ENCODE results near the gene GRM5.
"Not testable (repeated sequence)": the region's sequence is repeated elsewhere in the genome, so short reads cannot be mapped to it uniquely, and the experiment has no call there.

Gene GRM5

DNA sequence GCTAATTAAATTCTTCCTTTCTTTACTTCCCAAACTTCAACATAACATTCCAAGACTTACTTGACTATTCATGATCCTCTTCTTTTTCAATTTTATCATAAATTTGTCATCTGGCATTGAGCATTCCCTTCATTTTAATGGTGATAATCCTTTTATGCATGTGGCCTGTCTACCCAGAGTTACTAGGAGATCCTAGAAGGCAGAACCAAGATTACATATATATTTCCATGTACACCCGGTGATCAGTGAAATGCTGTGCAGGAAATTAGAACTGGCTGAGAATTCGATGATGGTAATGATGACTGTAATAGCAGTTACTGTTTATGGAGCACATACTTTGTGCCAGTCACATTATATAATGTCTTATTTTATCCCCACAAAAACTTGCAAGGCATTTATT is 104.2 kb downstream of the GRM5 start:
- DNase-seq, result not testable (repeated sequence)

DNA sequence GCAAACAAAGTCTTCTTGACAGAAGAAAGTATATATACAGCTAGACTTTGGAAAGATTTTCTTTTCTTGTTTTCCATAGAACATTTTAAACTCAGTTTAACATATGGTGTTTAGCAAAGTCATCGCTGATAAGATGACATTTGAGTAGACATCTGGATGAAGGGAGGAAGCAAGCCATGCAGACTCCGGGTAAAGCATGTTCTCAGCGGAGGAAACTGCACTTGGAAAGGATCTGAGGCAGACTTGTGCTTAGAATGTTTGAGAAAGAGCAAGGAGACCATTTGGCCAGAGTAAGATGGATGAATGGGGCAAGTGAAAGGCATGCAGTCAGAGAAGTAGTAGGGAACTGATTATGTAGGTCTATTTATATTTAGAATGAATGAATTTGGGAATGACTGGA is 105.9 kb downstream of the GRM5 start:
- not testable (repeated sequence) for DNase-seq

DNA sequence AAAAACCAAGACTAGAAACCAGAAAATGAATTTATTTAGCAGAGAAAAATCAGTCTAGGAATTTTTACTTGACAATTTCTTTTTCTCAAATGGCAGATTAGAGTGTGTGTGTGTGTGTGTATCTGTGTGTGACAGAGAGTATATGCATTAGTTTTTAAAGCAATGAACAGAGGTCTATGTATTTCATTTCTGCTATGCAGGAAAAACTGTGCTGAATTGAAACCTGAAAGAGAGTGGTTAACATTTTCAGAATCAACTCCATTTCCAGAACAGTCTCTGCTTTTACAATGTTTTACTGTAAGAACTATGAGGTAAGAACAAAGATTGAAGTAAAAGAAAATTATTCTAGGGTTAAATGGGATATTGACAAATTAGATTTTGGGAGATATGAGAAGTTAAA is 114.8 kb downstream of the GRM5 start:
- DNase-seq, result no peak

DNA sequence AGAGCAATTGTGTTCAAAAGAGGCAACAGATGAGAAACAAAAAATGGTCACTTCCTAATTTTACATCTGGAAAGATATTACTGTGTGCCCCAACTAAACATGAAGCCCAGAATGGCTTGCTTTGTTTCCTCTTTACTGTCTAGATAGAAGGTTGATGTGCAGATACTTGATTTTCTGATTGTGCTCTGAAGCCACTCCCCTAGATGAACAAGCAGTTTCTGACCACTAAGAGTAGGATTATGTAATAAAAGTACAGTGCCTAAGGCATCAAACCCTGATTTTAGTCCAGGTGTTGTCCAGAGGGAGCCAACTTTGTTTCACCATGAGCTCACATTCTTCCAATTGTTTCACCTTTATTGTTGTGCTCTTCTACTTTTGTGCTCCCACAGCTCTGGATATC is 116.9 kb downstream of the GRM5 start:
- not testable (repeated sequence) for DNase-seq

DNA sequence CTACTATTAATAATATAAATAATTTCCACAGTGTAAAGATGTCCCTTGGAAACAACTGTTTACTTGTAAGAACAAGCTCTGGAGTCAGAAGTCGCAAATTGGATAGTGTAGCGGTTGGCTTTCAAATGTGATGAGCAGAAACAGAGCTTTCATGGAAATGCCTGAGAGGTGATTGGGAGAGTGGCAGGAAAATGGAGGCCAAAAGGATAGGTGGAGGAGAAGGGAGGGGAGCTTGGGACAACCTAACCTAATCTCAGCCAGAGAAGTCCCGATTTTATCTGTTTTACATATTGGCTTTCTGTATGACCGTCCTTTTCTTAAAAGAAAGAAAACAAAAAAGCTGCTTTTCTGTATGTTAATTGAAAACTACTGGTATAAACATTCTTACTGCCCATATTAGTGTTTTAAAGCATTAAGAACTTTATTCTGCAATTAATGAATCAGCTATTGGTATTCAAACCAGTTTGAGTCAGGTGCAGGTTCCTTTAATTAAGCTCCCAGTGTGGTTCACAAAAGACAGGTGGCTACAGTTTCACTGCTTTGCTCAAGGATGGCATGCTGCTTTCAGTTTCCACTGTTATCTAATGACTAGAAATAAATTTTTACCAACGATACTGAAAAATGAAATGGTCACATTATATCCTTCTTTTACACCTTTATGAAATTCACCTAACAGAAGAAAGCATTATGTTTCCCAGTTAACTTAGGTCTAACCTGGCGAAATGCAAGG is 117.8 kb downstream of the GRM5 start:
- DNase-seq, result not testable (repeated sequence)

DNA sequence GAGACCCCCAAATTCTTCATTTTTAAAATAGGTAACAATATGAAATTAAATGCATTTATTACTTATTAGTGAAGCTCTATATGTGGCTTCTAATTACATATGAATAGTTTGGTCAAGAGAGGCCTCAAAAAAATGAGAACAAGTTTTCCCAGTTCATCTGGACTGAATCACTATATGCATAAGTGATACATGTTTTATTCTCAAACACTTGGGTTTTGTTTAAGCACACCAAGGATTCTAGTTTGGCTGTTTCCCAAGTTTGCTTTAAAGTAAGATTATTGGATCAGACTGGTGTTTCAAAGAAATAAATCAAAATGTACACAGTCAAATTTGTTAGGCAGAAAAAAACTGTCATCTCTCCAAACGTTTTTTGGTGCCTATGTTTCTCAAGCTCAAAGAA is 136.1 kb downstream of the GRM5 start:
- DNase-seq, result not testable (repeated sequence)

DNA sequence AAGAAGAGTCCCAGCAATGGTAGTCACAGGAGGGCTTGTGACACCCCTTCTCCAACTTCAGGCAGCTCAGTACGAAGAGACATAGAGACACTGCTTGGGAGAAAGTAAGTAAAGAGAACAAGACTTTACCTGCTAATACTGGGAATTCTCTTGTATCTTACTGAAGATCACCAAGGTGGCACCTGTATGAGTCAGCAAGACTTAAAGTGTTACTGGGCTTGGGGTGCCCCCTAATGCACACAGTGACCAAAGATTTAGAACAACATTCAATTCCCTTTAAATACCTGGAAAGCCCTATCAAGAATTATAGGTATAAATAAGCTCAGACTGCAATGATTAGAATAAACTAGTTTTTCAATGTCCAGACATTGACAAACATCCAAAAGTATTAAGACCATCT is 148.7 kb downstream of the GRM5 start:
- DNase-seq, result not testable (repeated sequence)

DNA sequence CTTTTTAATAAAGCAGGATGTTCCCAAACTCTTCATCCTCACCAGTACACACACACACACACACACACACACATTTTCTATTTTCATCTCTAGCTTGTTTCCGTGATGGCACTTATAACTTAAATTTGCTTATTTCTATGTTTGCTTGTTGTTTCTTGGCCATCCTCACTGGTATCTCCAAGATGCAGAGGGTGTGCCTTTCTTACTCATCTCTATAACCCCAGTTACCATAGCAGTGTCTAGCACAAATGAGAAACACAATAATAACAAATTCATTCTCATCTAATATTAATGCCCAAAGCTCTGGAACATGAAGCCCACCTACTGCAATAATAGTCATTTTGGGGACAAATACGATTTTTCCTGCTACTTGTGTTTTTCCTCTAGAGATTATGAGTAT is 156.3 kb downstream of the GRM5 start:
- DNase-seq, result no peak

DNA sequence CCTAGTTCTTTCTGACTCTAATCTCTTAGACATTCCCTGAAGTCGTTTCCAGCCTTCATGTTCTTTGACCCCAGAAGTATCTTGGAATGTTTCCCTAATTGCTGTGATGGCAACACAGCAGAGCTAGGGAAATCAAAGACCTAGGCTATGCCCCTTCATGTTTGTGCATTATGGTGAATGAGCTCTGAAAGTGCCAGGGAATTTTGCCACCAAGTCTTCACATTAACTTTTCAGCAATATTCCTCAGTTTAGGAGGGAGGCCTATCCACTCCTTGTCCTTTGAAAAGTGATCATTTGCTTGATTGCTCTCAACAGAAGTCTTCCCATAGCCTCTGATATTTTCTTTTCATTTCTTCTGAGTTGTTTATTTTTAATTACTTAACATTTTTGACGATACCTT is 164.3 kb downstream of the GRM5 start:
- DNase-seq, result not testable (repeated sequence)

DNA sequence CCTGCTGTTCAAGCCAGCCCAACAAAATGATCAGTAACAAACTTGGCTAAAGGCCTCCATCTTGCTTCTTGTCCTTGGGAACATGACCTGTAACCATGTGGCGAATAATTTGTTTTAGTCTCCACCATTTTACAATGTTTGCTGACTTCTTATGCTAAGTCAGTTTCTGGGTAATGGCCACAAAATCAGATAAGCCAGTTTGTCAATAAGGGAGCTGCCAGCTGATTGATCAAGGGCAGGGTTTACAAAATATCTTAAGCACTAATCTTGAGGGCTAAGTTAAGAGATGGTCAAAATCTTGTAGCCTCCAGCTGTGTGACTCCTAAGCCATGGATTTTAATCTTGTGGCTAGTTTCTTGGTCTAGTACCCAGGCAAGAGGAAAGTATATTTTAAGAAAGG is 176.9 kb downstream of the GRM5 start:
- not testable (repeated sequence) for DNase-seq

DNA sequence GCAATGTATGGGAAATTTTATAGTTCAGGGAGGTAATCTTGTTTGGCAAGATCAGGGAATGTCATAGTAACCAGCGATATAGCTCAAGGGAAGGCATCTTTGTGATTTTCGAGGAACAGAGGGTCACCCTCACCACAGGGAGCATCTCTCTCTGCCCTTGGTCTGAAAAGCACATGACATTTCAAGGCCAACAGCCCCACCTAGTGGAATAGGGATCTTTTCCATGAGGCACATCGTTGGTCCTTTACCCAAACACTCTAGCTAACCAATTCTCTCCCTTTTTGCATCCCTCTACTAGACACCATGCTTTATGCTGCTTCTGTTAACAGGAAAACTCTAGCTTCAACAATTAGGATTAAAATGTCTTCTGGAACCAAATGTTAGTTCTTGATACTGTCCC is 179.0 kb downstream of the GRM5 start:
- no peak for DNase-seq

DNA sequence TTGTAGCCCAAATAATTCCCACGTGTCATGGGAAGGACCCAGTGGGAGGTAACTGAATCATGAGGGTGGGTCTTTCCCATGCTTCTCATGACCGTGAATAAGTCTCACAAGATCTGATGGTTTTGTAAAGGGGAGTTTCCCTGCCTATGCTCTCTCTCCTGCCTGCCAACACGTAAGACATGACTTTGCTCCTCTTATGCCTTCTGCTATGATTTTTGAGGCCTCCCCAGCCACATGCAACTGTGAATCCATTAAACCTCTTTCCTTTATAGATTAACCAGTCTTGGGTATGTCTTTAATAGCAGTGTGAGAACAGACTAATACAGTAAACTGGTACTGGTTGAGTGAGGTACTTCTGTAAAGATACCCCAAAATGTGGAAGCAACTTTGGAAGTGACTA is 183.0 kb downstream of the GRM5 start:
- DNase-seq, result not testable (repeated sequence)

DNA sequence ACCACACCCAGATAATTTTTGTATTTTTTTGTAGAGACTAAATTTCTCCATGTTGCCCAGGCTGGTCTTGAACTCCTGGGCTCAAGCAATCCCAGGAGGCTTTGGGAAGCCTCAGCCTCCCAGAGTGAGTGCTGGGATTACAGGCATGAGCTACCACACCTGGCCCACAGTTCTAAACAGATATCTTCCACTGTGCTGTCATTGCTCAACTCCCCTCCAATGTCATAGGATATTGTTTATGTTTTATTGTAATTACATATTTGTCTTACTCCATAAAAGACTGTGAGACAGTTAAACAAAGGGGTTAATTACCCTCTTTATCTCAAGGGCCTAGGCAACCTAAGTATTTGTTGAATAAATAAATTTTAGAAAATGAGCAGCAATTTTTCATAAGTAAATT is 204.2 kb downstream of the GRM5 start:
- DNase-seq, result no peak

DNA sequence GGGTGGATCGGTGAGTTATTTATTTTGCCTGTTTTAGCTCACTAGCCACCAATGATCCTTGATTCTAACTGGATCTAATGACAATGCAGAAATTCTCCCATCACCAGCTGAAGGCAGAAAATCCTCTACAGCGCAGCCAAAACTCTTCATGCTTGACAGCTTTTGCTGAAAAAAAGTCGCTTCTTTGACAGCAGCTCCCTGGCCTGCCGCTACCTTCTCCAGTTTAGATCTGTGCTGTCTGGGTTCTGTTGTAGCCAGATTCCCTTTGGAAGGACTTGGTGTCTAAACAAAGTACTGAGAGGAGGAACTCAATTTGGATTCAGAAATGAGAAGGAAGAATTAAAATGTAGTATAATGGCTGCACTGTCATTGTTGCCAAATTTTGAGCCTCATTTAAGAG is 205.4 kb downstream of the GRM5 start:
- DNase-seq, result not testable (repeated sequence)

DNA sequence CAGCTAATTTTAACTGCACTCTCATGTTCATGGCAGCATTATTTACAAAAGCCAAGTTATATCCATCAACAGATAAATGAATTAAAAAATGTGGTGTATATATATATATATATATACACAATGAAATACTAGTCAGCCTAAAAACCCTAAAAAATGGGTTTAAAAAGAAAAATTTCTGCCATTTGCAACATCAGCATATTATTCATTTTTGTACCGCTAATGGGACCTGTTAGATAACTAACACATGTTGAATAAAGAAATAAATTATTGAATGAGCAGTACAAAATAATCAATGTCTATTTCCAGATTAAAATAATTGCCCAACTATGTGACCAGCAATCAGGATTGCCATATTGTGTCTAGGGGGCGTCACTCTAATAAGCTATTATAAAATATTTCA is 211.8 kb downstream of the GRM5 start:
- not testable (repeated sequence) for DNase-seq

DNA sequence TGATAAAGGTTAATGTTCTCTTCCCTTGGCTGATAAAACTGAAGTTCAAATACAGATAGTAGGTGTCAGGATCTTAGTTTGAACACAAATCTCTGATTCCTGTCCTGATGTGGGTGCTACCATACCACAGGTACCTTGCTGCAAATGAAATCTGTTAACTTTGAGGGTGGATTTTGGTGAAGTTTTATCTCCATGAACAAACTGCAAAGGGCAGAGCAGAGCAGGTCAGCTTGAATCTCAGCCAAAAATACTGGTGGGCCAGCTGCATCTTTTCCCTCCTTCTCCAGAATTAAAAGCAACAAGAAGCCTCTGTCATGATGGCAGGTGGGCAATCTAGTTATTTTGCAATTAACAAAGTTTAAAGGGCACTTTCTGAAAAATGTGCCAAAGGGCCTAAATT is 214.2 kb downstream of the GRM5 start:
- DNase-seq, result not testable (repeated sequence)

DNA sequence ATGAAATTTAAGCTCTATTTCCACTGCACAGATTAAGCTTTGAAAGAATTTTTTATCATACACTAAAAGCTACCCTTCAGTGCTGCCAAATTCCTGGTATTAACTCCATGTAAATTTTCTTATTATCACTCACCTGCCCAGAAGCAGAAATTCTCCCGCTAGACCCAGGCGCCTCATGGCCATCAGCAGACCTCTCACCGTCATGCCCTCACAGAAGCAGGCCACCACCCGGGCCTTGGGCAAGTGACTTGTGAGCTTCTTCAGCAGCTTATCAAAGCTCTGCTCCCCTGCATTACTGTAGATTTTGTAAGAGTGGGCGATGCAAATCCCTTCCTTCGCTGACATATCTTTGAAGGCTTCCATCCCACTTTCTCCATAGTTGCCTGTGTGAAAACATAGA is 216.0 kb downstream of the GRM5 start:
- not testable (repeated sequence) for DNase-seq

DNA sequence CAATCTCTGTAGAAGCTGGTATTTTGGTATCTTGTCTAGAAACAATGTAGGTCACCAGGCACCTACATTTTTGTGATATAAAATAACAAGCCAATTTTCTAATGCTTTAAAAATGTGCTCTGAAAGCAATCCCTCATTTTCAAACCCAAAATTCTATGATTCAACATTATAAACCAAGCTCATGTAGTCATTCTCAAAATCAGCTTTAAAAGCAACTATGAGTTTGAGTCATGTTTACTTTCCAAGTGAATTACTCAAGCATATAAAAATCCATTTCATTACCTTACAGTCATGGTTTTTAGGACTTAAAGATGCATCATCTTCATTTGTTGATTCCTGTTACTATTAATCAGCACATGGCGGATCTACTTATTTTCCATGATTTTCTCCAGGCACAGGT is 216.4 kb downstream of the GRM5 start:
- DNase-seq, result no peak

DNA sequence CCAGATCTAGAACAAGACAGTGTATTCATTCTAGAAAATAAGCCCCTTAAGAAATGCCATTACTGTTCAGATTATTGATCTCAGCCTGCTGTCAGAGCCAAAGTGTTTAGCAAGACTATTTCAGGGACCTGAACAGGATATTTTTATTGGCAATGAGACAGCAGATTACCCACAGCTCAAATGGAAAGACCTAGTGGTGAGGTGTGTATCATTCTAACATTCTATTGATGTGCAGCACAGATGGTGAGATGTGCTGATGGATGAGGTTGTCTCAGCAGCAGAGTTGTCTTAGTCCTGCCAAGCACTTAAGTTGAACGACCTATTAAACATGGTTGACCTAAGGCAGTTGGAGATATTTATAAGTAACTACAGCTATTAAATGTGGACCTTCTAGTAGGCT is 219.5 kb downstream of the GRM5 start:
- not testable (repeated sequence) for DNase-seq

DNA sequence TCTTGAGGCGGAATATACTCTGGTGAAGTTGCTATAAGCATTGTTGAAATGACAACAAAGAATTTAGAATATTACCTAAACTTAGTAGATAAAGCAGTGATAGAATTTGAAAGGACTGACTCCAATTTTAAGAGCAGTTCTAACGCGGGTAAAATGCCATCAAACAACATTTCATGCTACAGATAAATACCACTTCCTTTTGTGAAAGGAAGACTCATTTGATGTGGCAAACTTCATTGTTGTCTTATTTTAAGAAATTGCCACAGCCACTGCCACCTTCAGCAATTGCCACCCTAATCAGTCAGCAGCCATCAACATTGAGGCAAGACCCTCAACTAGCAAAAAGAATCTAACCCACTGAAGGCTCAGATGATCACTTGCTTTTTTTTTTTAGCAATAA is 220.8 kb downstream of the GRM5 start:
- not testable (repeated sequence) for DNase-seq

DNA sequence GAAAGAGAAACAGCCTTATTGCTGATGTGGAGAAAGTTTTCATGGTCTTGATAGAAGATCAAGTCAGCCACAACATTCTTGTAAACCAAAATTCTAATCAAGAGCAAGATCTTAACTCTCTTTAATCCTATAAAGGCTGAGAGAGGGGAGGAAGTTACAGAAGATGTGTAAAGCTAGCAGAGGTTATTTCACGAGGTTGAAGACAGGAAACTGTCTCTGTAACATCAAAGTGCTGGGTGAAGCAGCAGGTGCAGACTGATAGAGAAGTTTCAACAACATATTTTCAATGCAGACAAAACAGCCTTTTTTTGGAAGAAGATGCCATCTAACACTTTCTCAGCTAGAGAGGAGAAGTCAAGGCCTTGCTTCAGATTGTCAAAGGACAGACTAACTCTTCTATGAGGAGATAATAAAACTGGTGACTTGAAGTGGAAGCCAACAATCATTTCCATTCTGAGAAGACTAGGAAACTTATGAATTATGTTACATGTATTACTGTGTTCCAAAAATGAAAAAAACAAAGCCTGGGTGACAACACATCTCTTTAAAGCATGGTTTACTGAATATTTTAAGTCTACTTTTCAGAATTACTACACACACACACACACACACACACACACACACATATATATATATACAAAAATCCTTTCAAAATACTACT is 221.9 kb downstream of the GRM5 start:
- DNase-seq, result peak; percentile 17

DNA sequence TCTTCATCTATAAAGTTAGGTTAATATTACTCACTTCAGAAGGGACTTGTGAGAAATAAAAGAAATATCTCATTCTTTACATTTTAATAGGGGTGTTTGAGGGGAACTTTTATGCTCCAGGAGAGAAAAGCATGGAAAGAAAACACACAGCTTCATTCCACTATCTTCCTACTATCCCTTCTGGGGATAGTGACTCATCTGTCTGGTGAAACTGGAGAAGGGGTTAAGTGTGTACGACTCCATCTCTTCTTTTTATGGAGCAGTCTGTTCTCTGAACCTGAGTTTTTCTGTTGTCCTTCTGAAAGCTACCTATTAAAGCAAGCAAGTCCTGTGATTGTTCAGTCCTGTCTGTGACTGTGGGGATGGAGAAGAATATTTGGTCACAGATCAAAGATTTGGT is 227.6 kb downstream of the GRM5 start:
- not testable (repeated sequence) for DNase-seq

DNA sequence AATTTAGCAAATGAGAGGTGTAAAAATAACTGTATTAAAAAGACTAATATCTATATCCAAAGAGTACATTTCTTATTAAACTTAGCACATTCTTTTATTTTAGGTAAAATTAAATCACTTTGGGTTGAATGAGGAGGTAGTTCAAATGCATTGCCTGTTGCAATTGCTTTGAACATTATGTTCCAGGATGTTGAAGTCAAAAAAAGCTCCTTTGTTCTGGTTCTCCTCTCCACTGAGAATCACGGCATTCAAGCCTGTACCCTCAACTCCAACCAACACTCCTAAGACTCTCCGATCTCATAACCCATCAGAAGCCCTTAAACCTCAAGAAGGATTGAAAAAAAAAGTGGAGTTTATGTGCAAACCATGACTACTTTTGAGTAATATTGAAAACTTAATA is 230.1 kb downstream of the GRM5 start:
- not testable (repeated sequence) for DNase-seq

DNA sequence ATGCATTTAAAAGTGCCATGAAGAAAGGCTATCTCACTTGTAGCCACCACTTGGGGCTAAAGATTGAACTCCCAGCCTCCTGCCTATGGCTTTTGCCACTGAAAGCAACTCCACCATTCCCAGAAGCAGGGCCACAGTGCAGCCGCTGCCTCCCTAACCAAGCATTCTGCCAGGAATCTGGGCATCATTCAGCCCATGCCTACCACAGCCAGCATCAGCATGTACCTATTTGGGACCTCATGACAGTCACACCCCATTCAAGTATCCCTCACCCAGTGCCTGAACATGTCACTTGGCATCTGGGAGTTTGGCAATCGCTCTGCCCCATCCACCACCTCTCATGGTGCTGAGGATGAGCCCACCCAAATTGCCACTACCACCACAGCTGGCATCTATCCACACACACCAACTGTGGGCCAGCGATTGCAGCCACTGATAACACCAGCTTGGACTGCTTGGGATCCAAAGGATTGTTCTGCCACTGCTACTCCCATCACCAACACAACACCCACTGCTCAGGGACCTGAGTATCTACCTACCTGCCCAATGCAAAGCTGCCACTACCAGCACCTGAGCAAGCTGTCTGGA is 234.4 kb downstream of the GRM5 start:
- DNase-seq, result no peak
